GM23338 (cell line): ENCODE measurements around the gene ESYT1. TPM values are rescaled to one million over a fixed set of nuclear protein-coding genes. Genes with fewer than 3 reads are reported as not detected.
"Not testable (repeated sequence)": the region's sequence is repeated elsewhere in the genome, so short reads cannot be mapped to it uniquely, and the experiment has no call there.

Experiments
- ATAC-seq: fragments of 200-7000 bp; cut with Tn5 transposase; 3 replicates; pipeline ENCODE4 v1.9.1; 2020
- DNase-seq: peaks from one replicate; pipeline ENCODE4 v3.0.0-alpha.2; 2015; ENCODE audit warnings: low spot score
- H2AFZ ChIP-seq: fragments of 200-600 bp; sonication (generic); 2 replicates; pipeline ENCODE4 v1.8.0; 2016; ENCODE audit warnings: antibody characterized with exemption, mild to moderate bottlenecking, moderate library complexity
- H3F3A ChIP-seq: fragments of 200-600 bp; sonication (generic); replicated peaks from 2 replicates; pipeline ENCODE4 v1.8.0; 2017; ENCODE audit warnings: antibody characterized with exemption, mixed run types, low read depth
- H3K27ac ChIP-seq: fragments of 200-600 bp; sonication (generic); 2 replicates; pipeline ENCODE4 v1.6.1; 2016; ENCODE audit warnings: low read depth
- H3K27me3 ChIP-seq: fragments of 200-600 bp; sonication (generic); 2 replicates; pipeline ENCODE4 v1.8.0; 2016; ENCODE audit warnings: mild to moderate bottlenecking, mixed run types, moderate library complexity; ENCODE audit not compliant: insufficient read depth
- H3K36me3 ChIP-seq: fragments of 200-600 bp; sonication (generic); 2 replicates; pipeline ENCODE4 v1.8.0; 2016; ENCODE audit warnings: mild to moderate bottlenecking; ENCODE audit not compliant: insufficient read depth
- H3K4me1 ChIP-seq: fragments of 200-600 bp; sonication (generic); 2 replicates; pipeline ENCODE4 v1.8.0; 2016; ENCODE audit warnings: mild to moderate bottlenecking, moderate library complexity; ENCODE audit not compliant: insufficient read depth
- H3K4me2 ChIP-seq: fragments of 200-600 bp; sonication (generic); 2 replicates; pipeline ENCODE4 v1.7.1; 2017; ENCODE audit warnings: mixed run types
- H3K4me3 ChIP-seq: fragments of 200-600 bp; sonication (generic); 2 replicates; pipeline ENCODE4 v1.6.1; 2016; ENCODE audit warnings: mixed run types
- H3K79me2 ChIP-seq: fragments of 200-600 bp; sonication (generic); replicated peaks from 2 replicates; pipeline ENCODE4 v1.8.0; 2017; ENCODE audit warnings: mild to moderate bottlenecking; ENCODE audit not compliant: insufficient read depth
- H3K9me2 ChIP-seq: fragments of 200-600 bp; sonication (generic); 2 replicates; pipeline ENCODE4 v1.8.0; 2017; ENCODE audit not compliant: insufficient read depth
- H4K20me1 ChIP-seq: fragments of 200-600 bp; sonication (generic); replicated peaks from 2 replicates; pipeline ENCODE4 v1.8.0; 2017; ENCODE audit warnings: mild to moderate bottlenecking; ENCODE audit not compliant: insufficient read depth
- H3K27ac Mint-ChIP-seq: 2 replicates; pipeline ENCODE4 v1.8.0; 2020; ENCODE audit warnings: inconsistent platforms, mild to moderate bottlenecking, moderate library complexity, mixed read lengths
- H3K27me3 Mint-ChIP-seq: 3 replicates; pipeline ENCODE4 v1.8.0; 2022; ENCODE audit warnings: low read depth, mild to moderate bottlenecking, moderate library complexity, mixed read lengths, inconsistent platforms; ENCODE audit not compliant: insufficient read depth, poor library complexity
- H3K36me3 Mint-ChIP-seq: 3 replicates; pipeline ENCODE4 v1.8.0; 2021; ENCODE audit warnings: low read depth, mild to moderate bottlenecking, inconsistent platforms, moderate library complexity, mixed read lengths
- H3K4me1 Mint-ChIP-seq: 3 replicates; pipeline ENCODE4 v1.8.0; 2020; ENCODE audit warnings: mild to moderate bottlenecking, inconsistent platforms, mixed read lengths
- H3K4me3 Mint-ChIP-seq: 3 replicates; pipeline ENCODE4 v1.8.0; 2021; ENCODE audit warnings: moderate library complexity, mild to moderate bottlenecking, inconsistent platforms, mixed read lengths
- H3K9me3 Mint-ChIP-seq: 3 replicates; pipeline ENCODE4 v1.8.0; 2020; ENCODE audit warnings: moderate library complexity, mild to moderate bottlenecking, inconsistent platforms, mixed read lengths
- ETS1 ChIP-seq: IDR thresholded peaks from 2 replicates; pipeline ENCODE4 v1.6.1; 2016; ENCODE audit warnings: antibody characterized with exemption
- EZH2phosphoT487 ChIP-seq: fragments of 200-600 bp; sonication (generic); IDR thresholded peaks from one replicate; pipeline ENCODE4 v1.8.1; 2018; ENCODE audit warnings: antibody characterized with exemption; ENCODE audit not compliant: unreplicated experiment
- JUNB ChIP-seq: IDR thresholded peaks from one replicate; pipeline ENCODE4 v1.6.1; 2016; ENCODE audit warnings: antibody characterized with exemption; ENCODE audit not compliant: unreplicated experiment
- NANOG ChIP-seq: IDR thresholded peaks from 2 replicates; pipeline ENCODE4 v1.6.1; 2016; ENCODE audit warnings: antibody characterized with exemption, borderline replicate concordance
- POLR2AphosphoS5 ChIP-seq: IDR thresholded peaks from 2 replicates; pipeline ENCODE4 v1.6.1; 2016; ENCODE audit warnings: antibody characterized with exemption, low read depth
- ZNF331 ChIP-seq: fragments of 250-450 bp; sonication (Bioruptor Pico); IDR thresholded peaks from 2 replicates; pipeline ENCODE4 v1.5.0; 2020; ENCODE audit warnings: low read depth, mild to moderate bottlenecking, moderate library complexity
- polyA plus RNA-seq: library from polyadenylated mRNA; unstranded; fragments of >200 nt; fragmentation: Nextera tagmentation; extraction: Ambion mirVana; gene quantifications from 2 replicates; pipeline ENCODE4 v1.2.1, GENCODE V29; 2016
- total RNA-seq: library from RNA; depleted of rRNA; stranded (reverse); fragments of >200 nt; shearing (Covaris generic); gene quantifications from 2 replicates; pipeline ENCODE4 v1.2.3, GENCODE V29; 2014
- TF ChIP-seq, protein P1 (sequence below), 2 experiments: fragments of 200-600 bp in 1 of 2; sonication (generic) in 1 of 2; conservative IDR thresholded peaks; 2 replicates each; pipeline versions ENCODE4 v1.5.1 to v1.6.1; 2016 to 2017; ENCODE audit warnings: antibody characterized with exemption in 2 of 2, low read depth in 2 of 2, mild to moderate bottlenecking in 2 of 2, moderate library complexity in 1 of 2

The ESYT1 gene
- total and polyA plus RNA-seq, 2 experiments from 2014 or later = 23.3 to 142 TPM

- no peaks in the 10 kb centered on the region for H3K9me2 ChIP-seq
- peaks cover 37% of the 10 kb centered on the region for H3K36me3 Mint-ChIP-seq
- ATAC-seq (no peak), DNase-seq (no peak)
- H3K27ac ChIP-seq = no peak overlapping the region
- H3K4me1 Mint-ChIP-seq = peaks cover 35% of the 10 kb centered on the region
- peaks cover 34% of the 10 kb centered on the region for H3K27me3 Mint-ChIP-seq
- H3K4me1 ChIP-seq = peaks cover 28% of the 10 kb centered on the region
- H3K4me3 ChIP-seq = no peak overlapping the region
- H3K4me3 Mint-ChIP-seq = peak overlapping the region; percentile 34; the same call in 1 of the 3 replicates
- no peaks in the 10 kb centered on the region; the same call in none of the 3 replicates for H3K9me3 Mint-ChIP-seq
- no peaks in the 10 kb centered on the region; the same call in 1 of the 2 replicates for H4K20me1 ChIP-seq
- H3K4me2 ChIP-seq = no peak overlapping the region
- peaks cover 29% of the 10 kb centered on the region for H3K79me2 ChIP-seq
- peaks cover 31% of the 10 kb centered on the region for H3F3A ChIP-seq
- no peak overlapping the region for H2AFZ ChIP-seq
- no peak overlapping the region for H3K27ac Mint-ChIP-seq
- H3K27me3 ChIP-seq = no peaks in the 10 kb centered on the region
- TF ChIP-seq NANOG = no peak
- peaks cover 6% of the 10 kb centered on the region; the same call in 1 of the 2 replicates for H3K36me3 ChIP-seq
Observed at GRCh38 chr12:56154818-56155217, 26.8 kb downstream of the ESYT1 start.

DNA sequence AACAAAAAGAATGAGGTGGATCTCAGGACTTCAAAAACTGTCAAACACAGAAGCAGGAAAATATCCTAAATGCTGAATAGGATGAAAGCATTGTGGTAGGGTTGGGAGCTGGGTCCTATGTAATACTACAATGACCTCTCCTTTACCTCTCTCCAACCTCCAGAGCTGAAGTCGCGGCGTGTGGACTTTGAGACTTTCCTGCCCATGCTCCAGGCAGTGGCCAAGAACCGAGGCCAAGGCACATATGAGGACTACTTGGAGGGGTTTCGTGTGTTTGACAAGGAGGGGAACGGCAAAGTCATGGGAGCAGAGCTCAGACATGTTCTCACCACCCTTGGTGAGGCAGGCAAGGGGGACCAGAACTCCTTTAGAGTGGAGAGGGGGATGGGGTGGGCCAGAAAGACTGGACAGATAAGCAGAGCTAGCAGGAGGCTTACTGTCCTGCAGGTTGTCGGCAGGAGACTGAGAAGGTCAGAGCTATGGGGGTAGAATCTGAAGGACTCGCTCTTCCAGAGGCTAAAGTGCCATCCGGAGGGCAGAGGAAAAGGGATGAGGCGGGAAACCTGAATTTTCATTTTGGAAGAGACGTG lies 27.3 kb downstream of the ESYT1 start:
- no peak overlapping the region for H3K27ac Mint-ChIP-seq
- H3K79me2 ChIP-seq = peaks cover 34% of the 10 kb centered on the region
- no peak overlapping the region for H3K27ac ChIP-seq
- peak overlapping the region; percentile 34; the same call in 1 of the 3 replicates for H3K4me3 Mint-ChIP-seq
- H3K36me3 Mint-ChIP-seq = peaks cover 42% of the 10 kb centered on the region
- no peaks in the 10 kb centered on the region for H3K9me2 ChIP-seq
- no peak overlapping the region for H2AFZ ChIP-seq
- peaks cover 11% of the 10 kb centered on the region for H3K36me3 ChIP-seq
- TF ChIP-seq POLR2AphosphoS5 (no peak), EZH2phosphoT487 (no peak), ETS1 (no peak), JUNB (no peak), ZNF331 (CRISPR knock-in tag) (no peak)
- TF ChIP-seq, protein P1, sequence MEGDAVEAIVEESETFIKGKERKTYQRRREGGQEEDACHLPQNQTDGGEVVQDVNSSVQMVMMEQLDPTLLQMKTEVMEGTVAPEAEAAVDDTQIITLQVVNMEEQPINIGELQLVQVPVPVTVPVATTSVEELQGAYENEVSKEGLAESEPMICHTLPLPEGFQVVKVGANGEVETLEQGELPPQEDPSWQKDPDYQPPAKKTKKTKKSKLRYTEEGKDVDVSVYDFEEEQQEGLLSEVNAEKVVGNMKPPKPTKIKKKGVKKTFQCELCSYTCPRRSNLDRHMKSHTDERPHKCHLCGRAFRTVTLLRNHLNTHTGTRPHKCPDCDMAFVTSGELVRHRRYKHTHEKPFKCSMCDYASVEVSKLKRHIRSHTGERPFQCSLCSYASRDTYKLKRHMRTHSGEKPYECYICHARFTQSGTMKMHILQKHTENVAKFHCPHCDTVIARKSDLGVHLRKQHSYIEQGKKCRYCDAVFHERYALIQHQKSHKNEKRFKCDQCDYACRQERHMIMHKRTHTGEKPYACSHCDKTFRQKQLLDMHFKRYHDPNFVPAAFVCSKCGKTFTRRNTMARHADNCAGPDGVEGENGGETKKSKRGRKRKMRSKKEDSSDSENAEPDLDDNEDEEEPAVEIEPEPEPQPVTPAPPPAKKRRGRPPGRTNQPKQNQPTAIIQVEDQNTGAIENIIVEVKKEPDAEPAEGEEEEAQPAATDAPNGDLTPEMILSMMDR (conservative IDR thresholded peaks at IDR 0.05; ENCODE audit: low read depth in 2 of 2) = no peak
- H3F3A ChIP-seq = peaks cover 35% of the 10 kb centered on the region
- H3K4me2 ChIP-seq = no peak overlapping the region
- no peak overlapping the region for H3K4me3 ChIP-seq
- peaks cover 38% of the 10 kb centered on the region for H3K27me3 Mint-ChIP-seq
- H3K27me3 ChIP-seq = no peaks in the 10 kb centered on the region
- no peaks in the 10 kb centered on the region; the same call in none of the 3 replicates for H3K9me3 Mint-ChIP-seq
- peaks cover 33% of the 10 kb centered on the region for H3K4me1 ChIP-seq
- H3K4me1 Mint-ChIP-seq = peaks cover 40% of the 10 kb centered on the region
- ATAC-seq (no peak), DNase-seq (no peak)
- H4K20me1 ChIP-seq = no peaks in the 10 kb centered on the region; the same call in 1 of the 2 replicates

DNA sequence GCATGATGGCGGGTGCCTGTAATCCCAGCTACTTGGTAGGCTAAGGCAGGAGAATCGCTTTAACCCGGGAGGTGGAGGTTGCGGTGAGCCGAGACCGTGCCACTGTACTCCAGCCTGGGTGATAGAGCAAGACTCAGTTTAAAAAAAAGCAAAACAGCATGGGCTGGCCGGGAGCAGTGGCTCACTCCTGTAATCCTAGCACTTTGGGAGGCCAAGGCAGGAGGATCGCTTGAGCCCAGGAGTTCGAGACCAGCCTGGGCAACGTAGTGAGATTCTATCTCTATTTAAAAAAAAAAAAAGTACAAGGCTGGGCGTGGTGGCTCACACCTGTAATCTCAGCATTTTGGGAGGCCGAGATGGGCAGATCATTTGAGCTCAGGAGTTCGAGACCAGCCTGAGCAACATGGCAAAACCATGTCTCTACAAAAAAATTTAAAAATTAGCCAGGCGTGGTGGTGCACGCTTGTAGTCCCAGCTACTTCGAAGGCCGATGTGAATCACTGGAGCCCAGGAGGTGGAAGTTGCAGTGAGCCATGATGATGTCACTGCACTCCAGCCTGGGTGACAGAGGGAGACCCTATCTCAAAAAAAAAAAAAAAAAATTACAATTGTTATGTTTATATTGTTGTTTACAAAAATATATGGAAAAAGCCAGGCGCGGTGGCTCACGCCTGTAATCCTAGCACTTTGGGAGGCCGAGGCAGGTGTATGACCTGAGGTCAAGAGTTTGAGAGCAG lies 28.6 kb downstream of the ESYT1 start:
- Histone ChIP-seq H3K4me1 (peaks cover 38% of the 10 kb centered on the region), H3K4me3 (peak overlapping the region; percentile 57), H3K79me2 (peaks cover 44% of the 10 kb centered on the region), H3K36me3 (peaks cover 22% of the 10 kb centered on the region), H3K27ac (peak overlapping the region; percentile 94), H3K4me2 (peak overlapping the region; percentile 76), H3F3A (peaks cover 38% of the 10 kb centered on the region)
- ATAC-seq, H2AFZ ChIP-seq, H3K9me3 Mint-ChIP-seq, DNase-seq, H3K27me3 ChIP-seq, H3K9me2 ChIP-seq, H4K20me1 ChIP-seq: not testable (repeated sequence)
- Mint-ChIP-seq H3K36me3 (peaks cover 55% of the 10 kb centered on the region), H3K27ac (peak overlapping the region; percentile 99), H3K4me1 (peaks cover 49% of the 10 kb centered on the region), H3K4me3 (peak overlapping the region; percentile 92), H3K27me3 (peaks cover 46% of the 10 kb centered on the region)
